NCI-H524 treated with DMSO at 0.1 percent for 48 hours (cell line): ENCODE data around the gene FNDC3A.
"Not testable (repeated sequence)": the region's sequence is repeated elsewhere in the genome, so short reads cannot be mapped to it uniquely, and the experiment has no call there.

ENCODE experiments used
- DNase-seq: peaks from one replicate; lab custom pipeline; 2025; lab: John Stamatoyannopoulos, UW

Gene FNDC3A

DNA sequence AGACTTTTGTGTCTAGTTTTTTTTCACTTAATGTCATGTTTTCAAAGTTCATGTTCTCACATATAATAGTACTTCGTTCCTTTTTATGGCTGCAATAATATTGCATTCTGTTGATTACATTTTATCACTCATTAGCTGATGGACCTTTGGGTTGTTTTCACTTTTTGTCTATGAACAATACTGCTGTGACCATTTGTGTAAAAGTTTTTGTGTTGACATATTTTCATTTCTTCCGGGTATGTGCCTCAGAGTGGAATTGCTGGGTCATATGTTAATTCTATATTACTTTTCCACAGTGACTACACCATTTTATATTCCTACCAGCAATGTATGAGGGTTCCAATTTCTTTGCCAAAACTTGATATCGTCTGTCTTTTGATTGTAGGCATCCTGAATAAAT, 158.6 kb downstream of the FNDC3A start:
- no peak for DNase-seq

DNA sequence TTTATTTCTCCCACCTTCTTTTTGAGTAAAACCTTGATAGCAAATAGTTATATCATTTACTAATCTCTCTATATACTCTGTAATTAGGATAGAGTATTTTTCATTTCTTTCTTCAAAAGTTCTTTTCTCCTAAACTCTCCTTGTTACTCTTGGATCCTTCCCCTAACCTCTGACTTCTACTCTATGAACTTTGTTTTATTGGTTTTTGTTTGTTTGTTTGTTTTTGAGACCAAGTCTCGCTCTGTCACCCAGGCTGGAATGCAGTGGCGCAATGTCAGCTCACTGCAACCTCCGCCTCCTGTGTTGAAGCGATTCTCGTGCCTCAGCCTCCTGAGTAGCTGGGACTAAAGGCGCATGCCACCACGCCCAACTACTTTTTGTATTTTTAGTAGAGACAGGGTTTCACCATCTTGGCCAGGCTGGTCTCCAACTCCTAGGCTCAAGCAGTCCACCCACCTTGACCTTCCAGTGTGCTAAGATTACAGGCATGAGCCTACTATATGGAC, 161.5 kb downstream of the FNDC3A start:
- DNase-seq = not testable (repeated sequence)

DNA sequence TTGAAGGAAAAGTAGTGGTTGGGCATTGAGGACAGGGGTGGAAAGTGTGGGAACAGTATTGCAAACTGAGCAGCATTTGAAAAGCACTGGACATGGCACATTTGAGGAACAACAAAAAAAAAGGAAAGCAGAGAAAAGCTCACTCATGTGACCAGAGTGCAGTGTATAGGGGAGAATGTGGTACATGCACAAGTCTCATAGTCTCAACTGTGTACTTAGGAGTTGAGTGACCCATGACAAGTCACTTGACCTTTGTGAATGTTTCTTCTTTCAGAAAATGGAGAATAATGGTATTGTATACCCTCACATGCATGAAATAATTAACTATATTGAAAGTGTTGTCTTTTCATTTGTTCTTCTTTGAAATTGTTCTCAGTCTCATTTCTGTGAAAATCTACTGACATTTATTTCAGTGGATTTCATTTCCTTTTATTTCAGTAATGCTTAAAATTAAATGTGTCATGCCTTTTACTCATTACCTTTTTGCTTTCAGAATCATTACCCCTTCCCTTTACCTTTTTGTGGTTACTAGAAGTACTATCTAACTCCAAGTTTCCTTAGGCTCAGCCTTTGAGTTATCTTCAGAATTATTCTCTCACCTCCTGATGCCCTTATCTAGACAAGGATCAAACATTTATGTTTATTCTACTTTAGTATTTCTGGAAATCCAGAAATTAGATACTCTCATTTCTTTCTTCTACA, 165.3 kb downstream of the FNDC3A start:
- no peak for DNase-seq

DNA sequence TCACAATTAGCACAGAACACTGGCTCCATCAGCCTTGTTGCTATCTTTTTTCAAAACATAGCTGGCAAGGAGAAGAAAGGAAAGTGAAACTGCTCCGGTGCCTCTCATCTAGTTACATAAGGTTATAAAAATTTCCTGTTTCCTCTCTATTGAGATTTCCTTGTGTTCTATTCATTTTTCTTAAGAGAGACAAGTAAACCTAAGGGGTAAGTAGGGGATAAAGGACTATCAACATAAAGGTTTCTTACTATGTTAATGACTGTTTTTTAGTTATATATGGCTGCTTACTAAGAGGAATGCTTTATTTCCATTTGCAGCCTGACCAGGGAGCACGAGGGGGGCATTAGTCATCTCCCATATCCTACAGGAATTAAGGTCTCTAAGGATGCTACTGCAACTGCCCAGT, 171.2 kb downstream of the FNDC3A start:
- no peak for DNase-seq

DNA sequence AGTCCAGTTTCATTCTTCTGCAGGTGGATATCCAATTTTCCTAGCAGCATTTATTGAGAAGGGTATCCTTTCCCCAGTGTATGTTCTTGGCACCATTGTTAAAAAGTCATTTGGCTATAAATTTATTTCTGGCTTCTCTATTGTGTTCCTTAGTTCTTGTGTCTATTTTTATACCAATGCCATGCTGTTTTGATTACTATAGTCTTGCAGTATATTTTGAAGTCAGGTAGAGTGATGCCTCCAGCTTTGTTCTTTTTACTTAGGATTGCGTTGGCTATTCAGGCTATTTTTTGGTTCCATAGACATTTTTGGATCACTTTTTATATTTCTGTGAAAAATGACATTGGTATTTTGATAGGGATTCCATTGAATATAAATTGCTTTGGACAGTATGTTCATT, 172.7 kb downstream of the FNDC3A start:
- DNase-seq = no peak

DNA sequence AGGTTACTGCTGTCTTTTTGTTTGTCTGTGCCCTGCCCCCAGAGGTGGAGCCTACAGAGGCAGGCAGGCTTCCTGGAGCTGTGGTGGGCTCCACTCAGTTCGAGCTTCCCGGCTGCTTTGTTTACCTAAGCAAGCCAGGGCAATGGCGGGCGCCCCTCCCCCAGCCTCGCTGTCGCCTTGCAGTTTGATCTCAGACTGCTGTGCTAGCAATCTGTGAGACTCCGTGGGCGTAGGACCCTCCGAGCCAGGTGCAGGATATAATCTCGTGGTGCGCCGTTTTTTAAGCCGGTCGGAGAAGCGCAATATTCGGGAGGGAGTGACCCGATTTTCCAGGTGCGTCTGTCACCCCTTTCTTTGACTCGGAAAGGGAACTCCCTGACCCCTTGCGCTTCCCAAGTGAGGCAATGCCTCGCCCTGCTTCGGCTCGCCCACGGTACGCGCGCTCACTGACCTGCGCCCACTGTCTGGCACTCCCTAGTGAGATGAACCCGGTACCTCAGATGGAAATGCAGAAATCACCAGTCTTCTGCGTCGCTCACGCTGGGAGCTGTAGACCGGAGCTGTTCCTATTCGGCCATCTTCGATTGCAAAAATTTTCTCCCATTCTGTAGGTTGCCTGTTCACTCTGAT, 182.4 kb downstream of the FNDC3A start:
- DNase-seq = not testable (repeated sequence)

DNA sequence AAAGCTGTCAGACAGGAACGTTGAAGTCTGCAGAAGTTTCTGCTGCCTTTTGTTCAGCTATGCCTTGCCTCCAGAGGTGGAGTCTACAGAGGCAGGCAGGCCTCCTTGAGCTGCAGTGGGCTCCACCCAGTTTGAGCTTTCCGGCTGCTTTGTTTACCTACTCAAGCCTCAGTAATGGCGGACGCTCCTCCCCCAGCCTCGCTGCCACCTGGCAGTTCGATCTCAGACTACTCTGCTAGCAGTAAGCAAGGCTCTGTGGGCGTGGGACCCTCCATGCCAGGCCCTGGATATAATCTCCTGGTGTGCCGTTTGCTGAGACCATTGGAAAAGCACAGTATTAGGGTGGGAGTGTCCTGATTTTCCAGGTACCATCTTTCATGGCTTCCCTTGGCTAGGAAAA, 187.4 kb downstream of the FNDC3A start:
- DNase-seq = not testable (repeated sequence)

DNA sequence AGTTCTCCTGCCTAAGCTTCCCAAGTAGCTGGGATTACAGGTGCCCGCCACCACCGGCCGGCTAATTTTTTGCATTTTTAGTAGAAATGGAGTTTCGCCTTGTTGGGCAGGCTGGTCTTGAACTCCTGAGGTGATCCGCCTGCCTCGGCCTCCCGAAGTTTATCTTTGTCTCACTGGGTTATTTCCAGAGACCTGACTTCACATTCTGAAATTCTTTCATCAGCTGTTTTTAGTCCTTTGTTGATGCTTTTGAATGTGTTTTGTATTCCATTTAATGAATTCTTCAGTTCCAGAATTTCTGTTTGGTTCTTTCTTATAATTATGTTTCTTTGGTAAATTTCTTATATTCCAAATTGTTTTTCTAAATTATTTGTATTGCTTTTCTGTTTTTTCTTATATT, 189.0 kb downstream of the FNDC3A start:
- DNase-seq = no peak

DNA sequence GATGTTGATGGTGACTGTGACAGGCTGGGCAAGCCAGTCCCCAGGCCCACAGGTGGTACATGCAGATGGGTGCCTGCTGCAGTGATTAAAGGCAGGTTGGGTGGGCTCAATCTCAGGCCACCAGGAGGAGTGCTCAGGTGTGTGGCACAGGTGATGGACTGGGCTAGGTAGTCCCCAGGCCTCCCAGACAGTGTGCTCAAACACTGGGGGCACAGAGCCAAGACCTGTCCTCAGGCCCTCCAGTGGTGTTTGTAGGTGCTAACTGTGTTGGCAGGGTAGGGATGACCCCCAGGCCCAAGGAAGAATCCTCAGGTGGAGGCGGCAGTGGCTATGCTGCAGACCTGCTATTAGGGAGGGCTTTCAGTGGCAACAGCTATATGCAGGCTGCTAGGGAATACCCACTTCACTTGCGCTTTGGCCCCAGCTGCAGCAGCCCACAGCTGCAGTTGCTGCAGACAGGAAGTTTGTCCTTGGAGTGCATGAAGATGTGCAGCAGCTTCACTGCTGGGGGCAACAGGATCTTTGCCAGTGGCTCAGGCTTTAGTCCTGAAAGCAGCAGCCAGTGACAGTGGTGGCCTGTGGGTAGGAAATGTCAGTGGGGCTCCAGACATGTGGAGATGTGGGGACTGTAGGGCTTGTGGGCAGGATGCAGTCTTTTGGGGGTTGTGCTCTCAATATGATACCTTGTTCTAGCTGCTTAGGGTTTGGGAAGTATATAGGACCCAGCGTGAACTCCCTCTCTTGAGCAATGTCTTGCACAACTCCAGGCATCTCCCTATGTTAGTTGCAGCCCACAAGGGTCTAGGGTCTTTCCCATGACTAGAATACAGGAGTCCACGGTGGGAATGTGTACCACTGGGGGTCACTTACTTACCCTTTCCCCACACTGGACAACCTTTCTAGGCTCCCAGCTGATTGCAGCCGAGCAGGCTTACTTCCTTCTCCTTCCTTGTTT, 190.4 kb downstream of the FNDC3A start:
- no peak for DNase-seq

DNA sequence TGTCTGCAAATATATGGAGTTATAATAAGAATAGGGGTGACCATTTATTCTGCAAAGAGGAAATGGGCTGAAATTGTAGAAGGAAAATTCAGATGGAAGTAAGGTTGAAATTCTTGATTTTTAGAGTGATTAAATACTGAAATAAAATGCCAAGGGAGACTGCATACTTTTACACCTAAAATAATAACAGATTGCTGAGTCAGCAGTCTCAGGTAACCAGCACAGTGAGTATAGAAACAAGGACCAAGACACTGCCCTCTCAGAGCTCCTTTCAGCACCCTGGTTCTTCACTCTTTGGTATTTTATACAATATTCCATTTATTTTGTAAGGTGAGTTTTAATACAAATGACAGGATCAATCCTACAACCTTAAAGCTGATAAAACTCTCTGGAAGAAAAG, 195.6 kb downstream of the FNDC3A start:
- no peak for DNase-seq

DNA sequence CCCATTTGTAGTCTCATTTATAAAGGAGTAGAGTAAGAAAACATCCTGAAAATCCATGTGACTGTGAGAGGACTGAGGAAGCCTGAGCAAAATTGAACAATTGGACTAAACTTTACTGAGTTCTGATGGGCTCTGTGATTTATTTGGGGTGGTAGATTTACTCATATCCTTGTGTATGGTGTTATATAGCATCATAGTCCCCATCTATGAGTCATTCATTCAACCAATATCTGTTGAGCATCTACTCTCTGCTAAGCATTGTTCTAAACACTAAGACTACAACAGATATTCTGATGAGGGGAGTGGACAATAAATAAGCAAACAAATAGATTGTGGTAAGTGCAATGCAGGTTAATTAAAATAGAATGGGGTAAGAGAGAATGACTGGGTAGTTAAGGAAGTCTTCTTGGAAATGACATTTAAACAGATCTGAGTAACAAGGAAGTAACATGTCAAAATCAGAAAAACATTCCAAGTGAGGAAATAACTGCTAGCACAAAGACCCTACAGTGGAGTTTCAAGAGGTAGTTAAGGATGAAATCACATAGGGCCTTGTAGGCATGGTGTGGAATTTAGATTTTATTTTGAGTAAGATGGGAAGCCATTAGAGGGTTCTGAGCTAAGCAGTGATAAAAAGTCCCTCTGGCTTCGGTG, 208.1 kb downstream of the FNDC3A start:
- DNase-seq = no peak

DNA sequence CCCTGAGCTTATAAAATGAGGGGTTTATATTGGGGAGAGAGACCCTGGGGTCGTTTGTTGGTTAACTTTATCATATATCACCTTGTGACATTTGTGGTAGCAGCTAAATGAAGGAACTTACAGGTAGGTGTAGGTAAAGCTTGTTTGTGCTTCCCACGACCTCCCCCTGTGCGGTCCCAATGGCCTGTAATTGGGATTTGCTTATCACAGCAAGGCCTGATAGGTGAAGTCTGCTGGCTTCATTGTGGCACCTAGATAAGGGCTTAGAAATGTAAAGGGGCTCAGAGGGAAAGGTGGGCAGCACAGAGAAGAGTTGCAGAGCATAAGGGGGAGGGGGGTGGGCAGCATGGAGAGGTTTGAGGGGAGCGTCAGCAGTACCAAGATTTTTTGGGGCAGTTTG, 208.9 kb downstream of the FNDC3A start:
- DNase-seq = no peak

DNA sequence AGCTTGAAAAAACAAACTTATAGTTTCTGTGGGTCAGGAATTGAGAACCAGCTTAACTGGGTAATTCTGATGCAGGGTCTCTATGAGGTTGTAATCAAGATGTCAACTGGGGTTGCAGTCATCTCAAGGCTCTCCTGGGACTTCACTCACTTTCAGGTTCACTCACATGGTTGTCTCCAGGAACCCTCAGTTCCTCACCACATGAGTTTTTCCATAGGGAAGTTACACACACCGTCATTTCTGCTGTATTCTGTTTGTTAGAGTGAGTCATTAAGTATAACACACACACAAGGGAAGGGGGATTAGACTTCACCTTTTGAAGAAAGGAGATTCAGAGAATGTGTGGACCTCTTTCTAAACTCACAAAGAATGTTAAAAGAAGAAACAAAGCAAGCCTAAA, 209.6 kb downstream of the FNDC3A start:
- DNase-seq = no peak

DNA sequence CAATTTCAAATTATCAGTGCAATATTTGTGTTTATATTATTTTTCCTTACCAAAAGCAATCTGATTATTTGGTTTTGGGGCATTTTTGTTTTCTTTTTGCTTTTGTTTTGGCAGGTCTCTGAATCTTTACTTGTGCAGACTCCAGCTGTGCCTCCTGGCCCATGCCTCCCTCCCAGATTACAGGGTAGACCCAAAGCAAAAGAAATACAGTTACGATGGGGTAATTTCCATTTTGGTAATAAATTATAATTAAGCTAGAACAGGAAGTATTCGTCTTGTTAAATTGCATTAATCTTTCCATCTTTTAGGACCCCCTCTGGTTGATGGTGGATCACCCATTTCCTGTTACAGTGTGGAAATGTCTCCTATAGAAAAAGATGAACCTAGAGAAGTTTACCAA, 215.2 kb downstream of the FNDC3A start:
- no peak for DNase-seq

DNA sequence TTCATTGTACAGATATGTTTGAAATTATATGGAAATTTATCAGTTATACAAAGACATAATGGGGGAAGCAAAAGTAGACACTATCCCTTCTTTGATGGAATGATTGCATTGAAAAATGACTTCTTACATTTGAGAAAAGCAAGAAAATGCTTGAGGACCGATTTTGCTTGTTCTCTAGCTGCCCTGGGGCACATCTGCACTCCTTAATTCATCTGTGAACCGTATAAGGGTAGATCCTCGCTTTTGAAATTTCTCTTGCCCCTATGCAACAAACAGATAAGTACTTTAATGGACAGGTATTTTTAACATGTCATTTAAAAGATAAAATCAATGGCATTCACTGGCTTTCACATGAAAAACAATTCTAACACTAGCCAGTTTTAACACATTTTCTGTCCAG, 230.9 kb downstream of the FNDC3A start:
- DNase-seq = no peak

DNA sequence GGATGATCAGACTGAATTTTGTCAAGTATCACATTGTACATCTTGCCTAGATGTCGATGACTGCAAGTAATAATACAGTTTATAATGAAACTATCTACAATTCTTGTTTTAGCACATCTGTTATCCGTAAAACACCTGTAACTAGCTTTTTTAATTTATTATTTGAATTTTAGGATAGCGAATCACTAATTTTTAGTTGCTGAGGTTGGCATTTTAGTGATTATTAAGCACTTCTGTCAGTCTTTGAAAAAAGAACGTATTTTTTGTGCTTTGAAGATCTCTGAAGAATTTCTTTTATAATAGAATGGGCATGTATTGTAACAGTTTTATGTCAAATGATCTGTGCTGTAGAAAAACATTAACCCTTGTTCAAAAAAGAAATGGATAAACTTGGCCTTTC, 232.9 kb downstream of the FNDC3A start:
- DNase-seq = no peak

DNA sequence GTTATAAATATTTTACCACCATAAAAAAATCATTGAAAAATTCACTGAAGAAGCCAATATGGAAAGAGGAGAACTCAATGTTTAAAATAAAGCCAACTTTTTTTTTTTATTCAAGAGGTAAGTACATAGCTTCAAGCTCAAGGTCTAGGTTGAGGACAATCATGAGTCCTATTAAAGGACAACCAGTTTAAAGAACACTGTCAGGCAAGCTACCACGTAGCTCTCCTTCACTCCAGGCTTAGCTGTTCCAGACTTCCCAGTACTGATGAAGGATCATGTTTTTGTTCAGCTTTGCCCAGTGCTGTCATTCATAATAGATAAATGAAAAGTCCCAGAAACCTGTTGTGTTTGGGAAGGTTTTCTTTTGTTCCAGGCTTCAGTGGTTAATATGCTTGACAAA, 234.4 kb downstream of the FNDC3A start:
- DNase-seq = no peak

DNA sequence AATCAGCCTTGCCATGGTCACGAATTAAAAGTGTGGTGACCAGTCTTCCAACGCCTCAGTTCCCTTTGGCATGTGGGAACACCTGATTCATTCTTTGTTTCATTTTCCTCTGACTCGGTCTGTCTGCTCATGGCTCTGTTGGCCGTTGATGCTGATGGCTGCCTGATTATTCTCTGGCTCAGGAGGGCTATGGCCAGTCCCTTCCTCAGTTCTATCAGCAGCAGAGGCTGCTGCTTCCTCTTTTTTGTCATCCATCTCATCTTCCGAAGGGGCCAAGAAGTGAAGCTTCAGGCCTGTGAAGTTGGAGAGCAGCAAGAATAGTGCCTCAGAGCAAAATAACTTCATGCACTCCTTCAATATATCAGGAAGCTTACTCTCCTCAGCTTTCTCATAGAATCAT, 235.0 kb downstream of the FNDC3A start:
- DNase-seq = no peak

DNA sequence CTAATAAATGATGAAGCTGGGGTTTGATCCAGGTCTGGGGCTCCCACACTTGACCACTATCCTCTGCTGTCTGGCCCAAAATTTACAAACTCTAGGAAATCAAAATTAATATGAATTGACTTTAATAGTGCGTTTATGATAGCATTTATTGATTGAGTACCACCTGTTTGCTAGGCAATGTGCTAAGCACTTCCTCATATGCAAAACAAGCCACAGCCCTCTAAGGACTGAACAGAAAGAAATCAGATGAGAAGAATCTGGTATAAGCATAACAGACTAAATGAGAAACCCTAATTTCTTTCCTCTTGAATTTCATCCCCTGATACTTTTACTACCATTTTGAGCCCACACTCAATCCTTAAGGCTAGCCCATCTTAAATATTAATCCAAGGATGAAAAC, 237.8 kb downstream of the FNDC3A start:
- DNase-seq = no peak

DNA sequence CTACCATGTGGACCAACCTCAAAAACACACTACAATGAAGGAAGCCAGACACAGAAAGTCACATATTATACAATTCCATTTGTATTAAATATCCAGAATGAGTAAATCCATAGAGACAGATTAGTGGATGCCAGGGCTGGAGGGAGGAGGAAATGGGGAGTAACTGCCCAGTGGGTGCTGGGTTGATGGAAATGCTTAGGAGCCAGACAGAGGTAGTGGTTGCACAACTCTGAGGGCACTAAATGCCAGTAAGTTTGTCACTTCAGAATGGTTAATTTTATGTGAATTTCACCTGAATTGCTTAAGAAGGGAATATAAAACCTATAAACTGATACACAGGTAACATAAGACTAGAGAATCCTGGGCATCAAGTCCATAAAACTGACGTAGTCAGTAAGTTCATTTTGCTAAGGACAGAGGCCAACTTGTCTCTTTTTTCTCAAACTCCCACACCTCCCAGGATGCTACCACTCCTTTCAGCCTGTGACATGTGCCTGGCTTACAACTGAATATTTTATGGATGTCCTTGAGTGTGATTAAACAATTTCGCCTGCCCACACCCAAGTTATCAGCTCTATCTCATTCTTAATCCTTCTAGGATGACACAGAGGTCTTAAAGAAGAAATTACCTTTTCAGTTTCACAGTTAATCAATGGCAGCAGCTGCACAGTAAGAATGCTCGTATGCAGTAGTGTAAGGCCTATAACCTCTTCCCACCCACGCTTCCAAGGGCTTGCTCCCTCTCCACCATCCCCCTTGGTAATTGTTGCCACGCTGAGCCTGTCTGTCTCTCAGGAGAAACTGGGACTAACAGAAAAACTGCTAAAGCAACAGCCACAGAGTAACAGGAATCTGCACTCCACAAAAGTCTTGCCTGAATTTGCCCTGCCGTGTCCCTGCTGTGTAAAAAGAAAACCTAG, 238.5 kb downstream of the FNDC3A start:
- no peak for DNase-seq

DNA sequence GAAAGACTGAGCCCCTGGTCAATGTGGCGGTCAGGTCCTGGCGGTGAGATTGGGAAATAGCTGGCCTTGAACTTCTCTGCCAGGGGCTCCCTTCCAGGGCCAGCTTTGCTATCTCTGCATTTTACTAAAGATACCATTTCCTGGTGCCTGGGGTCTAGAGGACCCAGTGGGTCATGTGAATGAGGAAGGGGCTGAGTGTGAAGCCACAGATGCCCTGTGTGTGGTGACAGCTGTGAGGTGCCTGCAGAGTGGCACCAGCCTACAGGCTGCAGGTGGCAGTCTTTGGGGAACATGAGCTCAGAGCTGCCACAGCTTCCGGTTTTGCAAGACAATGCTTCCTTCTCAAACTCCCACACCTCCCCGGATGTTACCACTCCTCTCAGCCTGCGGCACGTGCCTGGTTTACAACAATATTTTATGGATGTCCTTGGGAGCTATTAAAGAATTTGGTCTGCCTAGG, 239.2 kb downstream of the FNDC3A start:
- DNase-seq = no peak
